Gastroesophageal sphincter (tissue), 4 donors: Measurements from ENCODE around the gene TSPAN32. TPM values are rescaled to one million over a fixed set of nuclear protein-coding genes. Genes with fewer than 3 reads are reported as not detected.

Source experiments
- ATAC-seq: fragments of 150-250 bp; one replicate; pipeline ENCODE4 v1.9.1; 2016; ENCODE audit warnings: mild to moderate bottlenecking, moderate library complexity
- H3K27ac ChIP-seq, 4 donors: fragments of 200-600 bp; sonication (generic) in 3 of 4; 1 replicate in 3 of 4; 2 replicates in 1 of 4; pipeline ENCODE4 v1.5.1; 2016 to 2019
- H3K27me3 ChIP-seq: fragments of 200-600 bp; sonication (generic); one replicate; pipeline ENCODE4 v1.5.1; 2019
- H3K36me3 ChIP-seq, 2 donors: fragments of 200-600 bp; sonication (generic); one replicate each; pipeline ENCODE4 v1.5.1; 2019; ENCODE audit warnings: control low read depth in 1 of 2
- H3K4me1 ChIP-seq, 3 donors: fragments of 200-600 bp; sonication (generic); 1 replicate in 2 of 3; 2 replicates in 1 of 3; pipeline ENCODE4 v1.5.1; 2016 to 2019; ENCODE audit warnings: control low read depth in 2 of 3
- H3K4me3 ChIP-seq, 2 donors: fragments of 200-600 bp; sonication (generic); one replicate each; pipeline ENCODE4 v1.5.1; 2019; ENCODE audit warnings: mild to moderate bottlenecking in 1 of 2, moderate library complexity in 1 of 2
- H3K9me3 ChIP-seq, 3 donors: fragments of 200-600 bp; sonication (generic); one replicate each; pipeline ENCODE4 v1.5.1; 2017 to 2019; ENCODE audit warnings: control low read depth in 2 of 3
- EP300 ChIP-seq: sonication (generic); formaldehyde crosslinking; IDR thresholded peaks from one replicate; pipeline ENCODE4 v1.6.1; 2017; ENCODE audit warnings: antibody characterized with exemption, mild to moderate bottlenecking
- POLR2A ChIP-seq, 2 donors: fragments of 450-650 bp; IDR thresholded peaks; one replicate each; pipeline ENCODE4 v1.6.1; 2017; ENCODE audit warnings: antibody characterized with exemption in 2 of 2, mild to moderate bottlenecking in 2 of 2, moderate library complexity in 1 of 2
- POLR2AphosphoS5 ChIP-seq: sonication (generic); formaldehyde crosslinking; IDR thresholded peaks from one replicate; pipeline ENCODE4 v1.6.1; 2017; ENCODE audit warnings: antibody characterized with exemption
- WGBS, 2 donors: methylation state at CpG; one replicate each; pipeline ENCODE4 v1.1.5; 2018; ENCODE audit warnings: low coverage in 1 of 2; 5-methylcytosine and 5-hydroxymethylcytosine counted together
- total RNA-seq, 4 donors: library from RNA; depleted of rRNA; stranded (reverse); fragments of >200 nt; gene quantifications; one replicate each; pipeline ENCODE4 v1.1.0, GENCODE V29; 2016
- TF ChIP-seq, protein P1 (sequence below), 4 experiments: fragments of 200-600 bp in 2 of 4; fragments of 450-650 bp in 2 of 4; sonication (generic) in 1 of 4; IDR thresholded peaks; one replicate each; pipeline ENCODE4 v1.5.1; 2017 to 2019; ENCODE audit warnings: antibody characterized with exemption in 4 of 4, mild to moderate bottlenecking in 2 of 4, moderate library complexity in 2 of 4

TSPAN32 gene
- total RNA-seq, 4 donors from 2014 or later, result 0.62 to 3.6 (median 3.6) TPM; not detected in 1

DNA sequence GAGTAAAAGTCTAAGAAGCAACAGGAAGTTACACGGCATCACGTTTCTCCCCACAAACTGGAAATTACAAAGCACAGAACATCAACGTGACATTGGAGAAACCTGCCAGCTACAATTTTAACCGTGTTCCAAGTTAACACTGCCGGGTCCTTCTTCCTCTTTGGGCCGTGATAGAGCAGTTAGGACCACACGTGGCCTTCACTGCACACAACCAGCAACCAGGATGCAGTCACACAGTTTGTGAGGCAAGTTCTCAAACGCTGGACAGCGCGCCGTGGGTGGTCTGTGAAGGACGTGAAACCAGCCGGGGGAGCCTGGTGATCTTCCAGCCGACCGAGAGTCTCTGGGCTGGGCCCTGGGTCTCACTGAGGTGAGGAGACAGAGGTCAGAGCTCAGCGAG lies 14.7 kb upstream of the TSPAN32 start:
- H3K4me3 ChIP-seq, result no peak overlapping the region
- H3K9me3 ChIP-seq, result peaks cover 0 to 12% (median 0%) of the 10 kb centered on the region in 3 donors
- H3K36me3 ChIP-seq, result no peaks in the 10 kb centered on the region
- no peak overlapping the region for H3K27ac ChIP-seq
- H3K27me3 ChIP-seq, result peaks cover 52% of the 10 kb centered on the region
- H3K4me1 ChIP-seq, result no peaks in the 10 kb centered on the region
- TF ChIP-seq POLR2A (IDR thresholded peaks at IDR 0.05) (no peak), POLR2AphosphoS5 (no peak), EP300 (no peak)
- TF ChIP-seq, protein P1, sequence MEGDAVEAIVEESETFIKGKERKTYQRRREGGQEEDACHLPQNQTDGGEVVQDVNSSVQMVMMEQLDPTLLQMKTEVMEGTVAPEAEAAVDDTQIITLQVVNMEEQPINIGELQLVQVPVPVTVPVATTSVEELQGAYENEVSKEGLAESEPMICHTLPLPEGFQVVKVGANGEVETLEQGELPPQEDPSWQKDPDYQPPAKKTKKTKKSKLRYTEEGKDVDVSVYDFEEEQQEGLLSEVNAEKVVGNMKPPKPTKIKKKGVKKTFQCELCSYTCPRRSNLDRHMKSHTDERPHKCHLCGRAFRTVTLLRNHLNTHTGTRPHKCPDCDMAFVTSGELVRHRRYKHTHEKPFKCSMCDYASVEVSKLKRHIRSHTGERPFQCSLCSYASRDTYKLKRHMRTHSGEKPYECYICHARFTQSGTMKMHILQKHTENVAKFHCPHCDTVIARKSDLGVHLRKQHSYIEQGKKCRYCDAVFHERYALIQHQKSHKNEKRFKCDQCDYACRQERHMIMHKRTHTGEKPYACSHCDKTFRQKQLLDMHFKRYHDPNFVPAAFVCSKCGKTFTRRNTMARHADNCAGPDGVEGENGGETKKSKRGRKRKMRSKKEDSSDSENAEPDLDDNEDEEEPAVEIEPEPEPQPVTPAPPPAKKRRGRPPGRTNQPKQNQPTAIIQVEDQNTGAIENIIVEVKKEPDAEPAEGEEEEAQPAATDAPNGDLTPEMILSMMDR (IDR thresholded peaks at IDR 0.05), result no peak
- ATAC-seq, result no peak
- 10 to 13% methylated on average over 3 to 14 of the region's 16 CpGs for WGBS, 2 donors

DNA sequence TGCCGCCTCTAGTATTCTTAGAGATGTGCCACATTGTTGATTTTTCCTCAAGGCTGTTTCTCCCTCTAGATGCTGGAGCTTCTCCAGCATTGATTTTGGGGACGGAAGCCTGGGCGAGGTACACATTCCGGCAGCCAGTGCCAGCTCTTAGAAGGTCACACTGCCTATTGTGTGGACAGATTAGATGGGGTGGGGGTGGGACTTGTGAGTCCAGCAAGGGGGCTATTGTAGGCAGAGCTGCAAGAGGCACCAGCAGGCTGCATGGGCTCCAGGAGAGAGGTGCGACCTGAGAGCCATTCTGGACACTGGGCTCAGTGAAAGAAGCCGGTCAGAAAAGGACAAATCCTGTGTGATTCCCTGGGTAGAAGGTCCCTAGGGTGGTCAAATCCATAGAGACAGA lies 12.5 kb upstream of the TSPAN32 start:
- no peak overlapping the region for H3K27ac ChIP-seq
- H3K4me3 ChIP-seq, result no peak overlapping the region
- no peak for ATAC-seq
- no peaks in the 10 kb centered on the region for H3K36me3 ChIP-seq
- 68 to 88% methylated on average over 4 to 6 of the region's 6 CpGs for WGBS, 2 donors
- H3K27me3 ChIP-seq, result peaks cover 52% of the 10 kb centered on the region
- TF ChIP-seq POLR2AphosphoS5 (no peak), EP300 (no peak), POLR2A (IDR thresholded peaks at IDR 0.05) (no peak)
- TF ChIP-seq, protein P1 (IDR thresholded peaks at IDR 0.05), result no peak
- no peaks in the 10 kb centered on the region for H3K9me3 ChIP-seq
- no peaks in the 10 kb centered on the region for H3K4me1 ChIP-seq

DNA sequence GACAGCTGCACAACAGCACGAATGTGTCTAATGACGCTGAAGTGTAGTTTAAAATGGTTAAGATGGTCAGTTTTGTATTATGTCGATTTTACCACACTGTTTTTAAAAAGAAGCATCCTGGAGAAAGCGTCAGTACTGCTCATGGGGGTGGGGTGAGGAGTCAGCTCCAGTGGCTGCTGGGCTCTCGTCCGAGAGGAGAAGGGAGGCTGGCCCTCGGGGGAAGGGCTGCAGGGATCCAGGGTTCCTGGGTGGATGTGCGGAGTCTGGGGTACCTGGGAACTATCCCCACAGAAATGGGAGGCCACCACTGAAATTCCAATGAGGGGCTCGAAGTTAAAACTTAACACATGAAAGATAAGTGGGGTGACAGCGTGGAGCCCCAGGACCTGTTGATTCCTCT lies 12.0 kb upstream of the TSPAN32 start:
- no peak for ATAC-seq
- TF ChIP-seq, protein P1 (IDR thresholded peaks at IDR 0.05), result no peak
- TF ChIP-seq POLR2A (IDR thresholded peaks at IDR 0.05) (no peak), EP300 (no peak), POLR2AphosphoS5 (no peak)

DNA sequence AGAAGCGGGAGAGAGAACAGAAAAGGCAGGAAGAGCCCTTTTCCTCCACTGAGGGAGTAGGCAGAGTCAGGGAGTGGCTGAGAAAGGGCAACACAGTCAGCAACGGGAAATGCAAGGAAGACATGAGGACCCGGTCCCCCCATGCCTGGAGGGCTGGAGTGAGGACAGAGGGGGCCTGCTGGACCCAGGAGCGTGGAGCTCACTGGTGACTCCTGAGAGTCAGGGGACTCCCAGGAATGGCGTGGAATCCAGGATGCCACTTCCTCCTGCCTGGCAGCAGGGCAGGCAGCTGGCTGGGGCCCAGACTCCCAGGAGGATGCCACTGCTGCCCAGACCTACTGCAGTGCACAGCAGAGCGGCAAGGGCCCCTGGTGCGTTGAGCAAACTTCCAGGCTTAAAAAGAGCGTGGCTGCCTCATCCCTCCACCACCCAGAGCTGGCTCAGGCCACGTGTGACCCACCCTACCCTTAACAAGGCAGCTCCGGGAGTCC lies 11.4 kb upstream of the TSPAN32 start:
- no peaks in the 10 kb centered on the region for H3K4me1 ChIP-seq
- WGBS, 2 donors, result 0 to 17% methylated on average over 2 to 3 of the region's 10 CpGs
- TF ChIP-seq EP300 (no peak), POLR2AphosphoS5 (no peak), POLR2A (IDR thresholded peaks at IDR 0.05) (no peak)
- TF ChIP-seq, protein P1 (IDR thresholded peaks at IDR 0.05), result no peak
- no peak overlapping the region for H3K4me3 ChIP-seq
- no peak overlapping the region for H3K27ac ChIP-seq
- no peaks in the 10 kb centered on the region for H3K36me3 ChIP-seq
- no peaks in the 10 kb centered on the region for H3K9me3 ChIP-seq
- ATAC-seq, result no peak
- peaks cover 46% of the 10 kb centered on the region for H3K27me3 ChIP-seq

More for the DNA sequence above, 12.0 kb upstream of the TSPAN32 start:
- no peaks in the 10 kb centered on the region for H3K9me3 ChIP-seq
- peaks cover 52% of the 10 kb centered on the region for H3K27me3 ChIP-seq
- 54 to 78% methylated on average over 4 to 9 of the region's 10 CpGs for WGBS, 2 donors
- no peak overlapping the region for H3K4me3 ChIP-seq
- H3K4me1 ChIP-seq, result no peaks in the 10 kb centered on the region
- no peaks in the 10 kb centered on the region for H3K36me3 ChIP-seq
- no peak overlapping the region for H3K27ac ChIP-seq

DNA sequence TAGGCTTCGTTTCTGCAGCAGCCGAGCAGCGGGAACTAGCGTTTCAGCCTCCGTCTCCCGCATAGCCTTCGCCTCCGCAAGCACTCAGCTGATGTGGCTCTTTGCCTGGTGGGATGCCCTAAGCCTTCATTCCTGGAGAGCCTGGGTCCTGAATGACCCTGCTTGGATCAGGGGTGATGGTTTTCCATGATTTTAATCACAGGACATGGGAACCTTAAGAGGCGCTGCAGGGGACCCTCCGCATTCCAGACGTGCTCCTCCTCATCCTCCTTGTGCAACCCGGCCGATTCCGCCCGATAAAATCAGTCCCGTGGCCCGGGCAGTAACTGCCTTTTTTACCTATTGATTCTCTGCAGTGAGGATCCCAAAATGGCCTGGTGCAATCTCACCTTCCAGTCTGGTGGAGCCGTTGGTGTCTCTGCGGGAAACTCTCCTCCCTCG lies 8.3 kb upstream of the TSPAN32 start:
- no peak for TF ChIP-seq EP300
- no peak for TF ChIP-seq POLR2AphosphoS5
- TF ChIP-seq, protein P1 (IDR thresholded peaks at IDR 0.05), result no peak
- TF ChIP-seq POLR2A (IDR thresholded peaks at IDR 0.05), result no peak
- no peaks in the 10 kb centered on the region for H3K4me1 ChIP-seq
- no peak overlapping the region for H3K27ac ChIP-seq
- H3K4me3 ChIP-seq, result no peak overlapping the region
- WGBS, 2 donors, result 74 to 82% methylated on average over 8 to 14 of the region's 20 CpGs
- no peaks in the 10 kb centered on the region for H3K36me3 ChIP-seq
- H3K9me3 ChIP-seq, result no peaks in the 10 kb centered on the region
- H3K27me3 ChIP-seq, result peaks cover 25% of the 10 kb centered on the region
- ATAC-seq, result no peak
